GM19239 (cell line): ENCODE results near the gene TUFT1.
"Not testable (repeated sequence)": the region's sequence is repeated elsewhere in the genome, so short reads cannot be mapped to it uniquely, and the experiment has no call there.

Source experiments
- DNase-seq: peaks from one replicate; pipeline ENCODE4 v3.0.0; 2011; ENCODE audit warnings: low spot score; ENCODE audit not compliant: insufficient read length
- FAIRE-seq: peaks from 2 replicates; lab custom pipeline; 2011; peaks lifted over from hg19 to GRCh38; lab: Jason Lieb, UNC

Gene TUFT1

DNA sequence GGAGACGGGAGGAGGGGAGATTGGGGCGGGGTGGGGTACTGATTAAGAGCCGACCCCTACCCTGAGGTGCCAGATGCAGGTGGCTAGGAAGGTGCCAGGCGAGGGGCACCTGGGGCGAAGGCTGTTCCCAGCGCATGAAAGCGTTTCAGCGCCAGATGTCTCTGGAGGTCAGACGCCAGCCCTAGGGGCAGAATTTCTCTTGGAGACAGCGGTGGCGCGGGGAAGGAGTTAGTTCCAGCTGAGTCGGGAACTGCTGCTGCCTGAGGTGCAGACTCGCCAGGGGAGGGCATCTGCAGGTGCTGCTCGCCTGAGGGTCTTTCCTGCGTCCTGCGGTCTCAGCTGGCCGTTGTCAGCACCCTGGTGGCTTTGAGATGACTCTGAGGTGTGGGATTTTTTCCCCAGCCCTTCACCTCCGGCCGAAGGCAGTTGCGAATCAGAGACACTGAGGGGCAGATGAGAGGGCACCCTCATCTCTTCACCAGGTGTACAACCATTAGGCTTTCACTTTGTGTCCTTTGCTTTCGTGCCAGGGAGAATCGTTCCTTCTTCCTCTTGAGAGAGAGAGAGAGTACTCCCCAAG lies 28.4 kb upstream of the TUFT1 start:
- DNase-seq (no peak), FAIRE-seq (no peak)

DNA sequence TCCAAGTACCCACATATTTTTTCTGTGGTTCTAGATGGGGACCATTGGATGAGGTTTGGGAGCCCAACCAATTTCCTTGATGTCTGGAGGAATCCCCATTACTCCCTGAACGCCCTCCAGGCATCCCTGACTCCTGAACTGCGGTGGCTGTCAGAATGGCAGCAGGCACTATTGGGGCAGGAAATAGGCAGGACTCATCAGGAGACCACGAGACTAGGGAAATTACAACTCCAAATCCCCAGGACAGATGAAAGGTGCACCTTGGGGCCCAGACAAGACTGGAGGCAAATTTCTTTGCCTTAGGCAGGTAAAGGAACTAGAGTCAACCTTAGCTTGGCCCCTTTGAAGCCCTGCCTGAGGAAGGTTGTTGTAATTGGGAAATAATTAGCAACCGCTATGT lies 27.8 kb upstream of the TUFT1 start:
- DNase-seq (no peak), FAIRE-seq (no peak)

DNA sequence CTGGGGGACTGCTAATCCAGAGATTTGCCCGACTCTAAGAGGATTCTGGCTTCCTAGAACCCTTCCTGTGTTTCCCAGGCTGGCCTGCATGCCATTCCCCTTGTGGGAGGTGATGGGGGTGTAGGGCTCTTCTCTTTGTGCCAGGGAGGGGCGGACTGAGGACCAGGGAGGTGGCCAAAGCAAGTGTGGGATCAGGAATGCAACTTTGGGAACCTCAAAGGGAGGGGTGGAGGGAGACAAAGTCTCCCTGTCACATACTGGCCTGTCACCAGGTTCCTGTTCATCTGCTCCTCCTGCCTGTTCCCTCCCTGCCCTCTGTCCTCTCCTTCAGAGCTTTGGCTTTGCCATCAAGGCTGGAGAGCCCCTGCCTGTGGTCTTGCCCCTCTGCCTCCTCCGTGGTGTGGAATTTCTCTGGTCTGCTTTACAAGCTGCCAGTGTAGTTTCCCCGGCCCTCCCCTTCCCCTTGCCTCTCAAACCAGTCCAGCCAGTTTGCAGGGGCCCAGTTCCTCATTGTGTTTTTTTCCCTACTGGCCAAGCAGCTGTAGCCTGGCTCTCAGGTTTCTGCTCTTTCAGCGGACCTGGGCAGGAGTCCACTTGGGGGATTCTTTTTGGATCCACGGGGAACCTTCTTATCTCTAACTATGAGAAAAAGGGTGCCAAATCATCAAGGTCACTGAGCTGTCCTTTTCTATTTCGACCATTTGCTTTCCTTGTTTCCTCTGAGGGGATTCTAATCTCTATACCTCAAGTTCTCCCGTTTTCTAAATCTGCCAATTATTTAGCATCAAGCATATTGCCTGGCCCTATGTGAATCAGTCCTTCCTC lies 27.1 kb upstream of the TUFT1 start:
- FAIRE-seq (no peak), DNase-seq (no peak)

DNA sequence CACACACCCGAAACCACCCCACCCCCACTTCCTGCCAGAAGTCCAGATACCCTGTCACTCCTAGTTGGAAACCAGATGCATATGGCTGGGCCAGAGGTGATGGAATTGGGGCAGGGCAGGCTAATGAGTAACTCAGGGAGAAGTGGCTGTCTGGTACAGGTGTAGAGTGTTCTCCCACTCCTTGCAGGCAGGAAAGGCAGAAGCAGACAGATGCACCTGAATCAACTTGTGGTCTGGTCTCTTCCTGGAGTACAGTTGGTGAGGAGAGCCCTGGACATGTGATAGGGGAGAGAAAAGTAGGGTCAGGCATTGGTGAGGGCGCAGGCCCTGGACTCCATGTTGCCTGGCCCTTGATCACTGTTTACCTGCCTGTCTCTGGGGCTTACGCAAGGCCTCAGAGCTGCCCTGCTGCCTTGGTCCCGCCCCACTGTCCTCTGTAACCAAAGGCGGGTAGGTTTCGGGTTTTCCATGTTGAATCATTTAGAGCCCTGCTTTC lies 26.4 kb upstream of the TUFT1 start:
- no peak for DNase-seq
- no peak for FAIRE-seq

DNA sequence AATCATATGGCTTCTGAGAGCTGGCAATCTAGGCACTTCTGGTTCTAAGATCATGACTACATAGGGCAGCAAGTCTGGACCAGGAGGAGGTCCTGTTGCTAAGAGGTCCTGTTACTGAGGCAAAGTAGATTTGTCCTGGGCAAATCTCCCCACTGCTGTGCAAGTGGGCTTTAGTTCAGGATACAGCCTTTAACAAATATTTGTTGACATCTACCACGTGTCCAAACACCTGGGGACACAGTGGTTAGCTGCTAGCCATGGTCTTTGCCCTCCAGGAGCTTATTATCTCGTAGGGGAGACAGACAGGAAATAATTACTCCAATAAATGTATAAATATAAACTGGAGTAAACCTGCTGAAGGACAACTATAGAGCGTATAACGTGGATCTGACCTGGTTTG lies 25.7 kb upstream of the TUFT1 start:
- DNase-seq (no peak), FAIRE-seq (no peak)

DNA sequence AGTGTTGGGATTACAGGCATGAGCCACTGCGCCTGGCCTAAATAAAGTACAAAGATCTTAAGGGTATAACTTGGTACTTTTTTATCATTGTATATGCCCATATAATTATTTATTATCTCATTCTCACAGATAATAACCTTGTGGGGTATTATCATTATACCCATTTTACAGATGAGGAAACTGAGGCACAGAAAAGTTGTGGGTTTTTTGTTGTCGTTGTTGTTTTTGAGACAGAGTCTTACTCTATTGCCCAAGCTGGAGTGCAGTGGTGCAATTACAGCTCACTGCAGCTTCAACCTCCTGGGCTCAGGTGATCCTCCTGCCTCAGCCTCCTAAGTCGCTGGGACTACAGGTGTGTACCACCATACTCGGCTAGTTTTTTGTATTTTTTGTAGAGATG lies 24.8 kb upstream of the TUFT1 start:
- DNase-seq (no peak), FAIRE-seq (no peak)

DNA sequence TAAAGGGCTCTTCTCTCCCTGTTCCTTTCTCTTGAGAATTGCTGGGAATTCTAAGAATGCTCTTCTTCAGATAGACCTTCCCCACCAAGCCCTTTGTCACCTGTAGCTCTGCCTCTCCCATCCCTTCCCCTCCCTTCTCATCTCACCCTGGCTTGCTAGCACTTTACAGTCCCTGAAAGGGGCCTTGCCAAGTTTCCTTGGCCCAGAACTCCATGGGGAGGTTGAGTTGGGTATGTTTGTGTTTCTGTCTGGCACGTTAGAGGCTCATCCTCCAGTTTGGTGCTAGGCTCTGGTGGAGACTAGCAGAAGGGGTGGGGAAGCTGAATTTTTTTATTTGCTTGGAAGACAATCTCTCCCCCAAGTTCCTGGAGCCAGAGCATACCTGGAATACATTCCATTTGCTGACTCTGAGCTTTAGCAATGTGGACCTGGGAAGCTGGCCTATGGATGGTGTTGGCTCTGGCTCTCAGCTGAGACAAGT lies 24.0 kb upstream of the TUFT1 start:
- DNase-seq (no peak), FAIRE-seq (no peak)

DNA sequence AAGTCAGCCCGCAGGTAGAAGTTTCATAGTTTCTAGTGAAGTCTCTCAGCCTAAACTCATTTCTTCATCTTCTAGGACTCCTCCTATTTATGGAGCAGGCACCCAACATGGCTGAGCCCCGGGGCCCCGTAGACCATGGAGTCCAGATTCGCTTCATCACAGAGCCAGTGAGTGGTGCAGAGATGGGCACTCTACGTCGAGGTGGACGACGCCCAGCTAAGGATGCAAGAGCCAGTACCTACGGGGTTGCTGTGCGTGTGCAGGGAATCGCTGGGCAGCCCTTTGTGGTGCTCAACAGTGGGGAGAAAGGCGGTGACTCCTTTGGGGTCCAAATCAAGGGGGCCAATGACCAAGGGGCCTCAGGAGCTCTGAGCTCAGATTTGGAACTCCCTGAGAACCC lies 21.7 kb upstream of the TUFT1 start:
- FAIRE-seq: no peak

DNA sequence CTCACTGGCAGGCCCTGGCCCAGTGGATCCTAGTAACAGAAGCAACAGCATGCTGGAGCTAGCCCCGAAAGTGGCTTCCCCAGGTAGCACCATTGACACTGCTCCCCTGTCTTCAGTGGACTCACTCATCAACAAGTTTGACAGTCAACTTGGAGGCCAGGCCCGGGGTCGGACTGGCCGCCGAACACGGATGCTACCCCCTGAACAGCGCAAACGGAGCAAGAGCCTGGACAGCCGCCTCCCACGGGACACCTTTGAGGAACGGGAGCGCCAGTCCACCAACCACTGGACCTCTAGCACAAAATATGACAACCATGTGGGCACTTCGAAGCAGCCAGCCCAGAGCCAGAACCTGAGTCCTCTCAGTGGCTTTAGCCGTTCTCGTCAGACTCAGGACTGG lies 21.2 kb upstream of the TUFT1 start:
- FAIRE-seq (no peak), DNase-seq (no peak)

More for the DNA sequence above, 21.7 kb upstream of the TUFT1 start:
- DNase-seq: no peak

DNA sequence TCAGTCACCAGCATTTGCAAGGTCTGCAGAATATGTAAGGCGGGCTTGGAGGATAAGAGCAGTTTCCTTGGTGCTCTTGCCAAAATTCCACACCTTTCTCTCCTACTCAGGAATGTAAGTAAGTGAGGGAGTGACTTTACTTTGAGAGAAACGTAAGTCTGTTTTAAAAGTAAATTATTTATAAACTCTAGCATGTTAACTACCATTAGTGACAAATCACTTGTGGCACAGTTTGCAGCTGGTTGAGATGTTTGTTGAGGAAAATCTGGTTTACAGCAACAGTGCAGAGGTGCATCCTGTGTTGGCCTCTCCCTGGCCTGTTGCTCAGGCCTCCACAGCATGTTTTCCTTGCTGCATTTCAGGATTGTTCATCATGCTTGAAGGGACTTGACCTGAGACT lies 20.4 kb upstream of the TUFT1 start:
- no peak for FAIRE-seq

DNA sequence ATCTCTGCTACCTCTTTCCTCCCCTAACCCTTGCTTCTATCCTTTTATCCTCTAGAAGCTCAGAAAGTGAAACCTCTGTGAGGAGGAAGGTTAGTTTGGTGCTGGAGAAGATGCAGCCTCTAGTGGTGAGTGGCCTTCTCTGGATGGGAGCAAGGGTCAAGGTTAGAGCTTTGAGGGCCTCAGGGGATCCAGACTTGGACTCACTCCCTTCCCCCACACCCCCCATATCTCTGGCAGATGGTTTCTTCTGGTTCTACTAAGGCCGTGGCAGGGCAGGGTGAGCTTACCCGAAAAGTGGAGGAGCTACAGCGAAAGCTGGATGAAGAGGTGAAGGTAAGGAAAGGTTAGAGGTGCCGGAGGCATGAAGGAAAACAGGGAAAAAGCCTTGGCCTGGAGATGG lies 19.8 kb upstream of the TUFT1 start:
- no peak for FAIRE-seq
- DNase-seq: no peak

More for the DNA sequence above, 20.4 kb upstream of the TUFT1 start:
- DNase-seq: no peak

DNA sequence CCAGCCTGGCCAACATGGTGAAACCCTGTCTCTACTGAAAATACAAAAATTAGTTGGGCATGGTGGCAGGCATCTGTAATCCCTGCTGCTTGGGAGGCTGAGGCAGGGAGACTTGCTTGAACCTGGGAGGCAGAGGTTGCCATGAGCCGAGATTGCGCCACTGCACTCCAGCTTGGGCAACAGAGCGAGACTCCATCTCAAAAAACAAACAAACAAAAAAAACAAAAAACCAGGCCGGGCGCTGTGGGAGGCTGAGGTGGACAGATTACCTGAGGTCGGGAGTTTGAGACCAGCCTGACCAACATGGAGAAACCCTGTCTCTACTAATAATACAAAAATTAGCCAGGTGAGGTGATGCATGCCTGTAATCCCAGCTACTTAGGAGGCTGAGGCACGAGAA lies 17.7 kb upstream of the TUFT1 start:
- not testable (repeated sequence) for DNase-seq, FAIRE-seq

DNA sequence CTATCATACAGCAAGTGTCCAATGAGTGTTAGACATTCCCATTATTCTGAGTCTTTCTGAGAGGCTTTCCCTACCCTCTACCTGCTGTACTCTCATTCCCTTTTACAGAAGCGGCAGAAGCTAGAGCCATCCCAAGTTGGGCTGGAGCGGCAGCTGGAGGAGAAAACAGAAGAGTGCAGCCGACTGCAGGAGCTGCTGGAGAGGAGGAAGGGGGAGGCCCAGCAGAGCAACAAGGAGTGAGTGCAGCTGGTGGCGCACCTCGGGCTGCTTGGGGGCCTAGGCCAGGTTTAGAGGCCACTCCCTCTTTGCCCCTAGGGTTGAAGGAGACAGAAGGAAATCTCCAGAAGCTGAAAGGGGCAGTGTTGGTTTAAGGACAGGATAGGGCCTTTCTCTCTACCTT lies 16.8 kb upstream of the TUFT1 start:
- FAIRE-seq (no peak), DNase-seq (no peak)

DNA sequence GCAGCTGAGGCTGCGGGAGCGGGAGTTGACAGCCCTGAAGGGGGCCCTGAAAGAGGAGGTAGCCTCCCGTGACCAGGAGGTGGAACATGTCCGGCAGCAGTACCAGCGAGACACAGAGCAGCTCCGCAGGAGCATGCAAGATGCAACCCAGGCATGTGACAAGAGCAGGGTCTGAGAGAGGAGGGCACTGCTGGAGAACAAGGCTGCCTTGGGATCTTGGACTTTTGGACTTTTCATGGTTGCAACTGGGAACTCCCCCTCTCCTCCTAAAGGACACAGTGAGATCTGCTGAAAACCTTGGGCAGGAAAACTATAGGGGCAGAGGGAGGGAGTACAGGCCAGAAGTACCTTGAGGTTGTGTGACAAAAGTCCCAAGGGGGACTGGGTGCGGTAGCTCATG lies 15.4 kb upstream of the TUFT1 start:
- FAIRE-seq (no peak), DNase-seq (no peak)

DNA sequence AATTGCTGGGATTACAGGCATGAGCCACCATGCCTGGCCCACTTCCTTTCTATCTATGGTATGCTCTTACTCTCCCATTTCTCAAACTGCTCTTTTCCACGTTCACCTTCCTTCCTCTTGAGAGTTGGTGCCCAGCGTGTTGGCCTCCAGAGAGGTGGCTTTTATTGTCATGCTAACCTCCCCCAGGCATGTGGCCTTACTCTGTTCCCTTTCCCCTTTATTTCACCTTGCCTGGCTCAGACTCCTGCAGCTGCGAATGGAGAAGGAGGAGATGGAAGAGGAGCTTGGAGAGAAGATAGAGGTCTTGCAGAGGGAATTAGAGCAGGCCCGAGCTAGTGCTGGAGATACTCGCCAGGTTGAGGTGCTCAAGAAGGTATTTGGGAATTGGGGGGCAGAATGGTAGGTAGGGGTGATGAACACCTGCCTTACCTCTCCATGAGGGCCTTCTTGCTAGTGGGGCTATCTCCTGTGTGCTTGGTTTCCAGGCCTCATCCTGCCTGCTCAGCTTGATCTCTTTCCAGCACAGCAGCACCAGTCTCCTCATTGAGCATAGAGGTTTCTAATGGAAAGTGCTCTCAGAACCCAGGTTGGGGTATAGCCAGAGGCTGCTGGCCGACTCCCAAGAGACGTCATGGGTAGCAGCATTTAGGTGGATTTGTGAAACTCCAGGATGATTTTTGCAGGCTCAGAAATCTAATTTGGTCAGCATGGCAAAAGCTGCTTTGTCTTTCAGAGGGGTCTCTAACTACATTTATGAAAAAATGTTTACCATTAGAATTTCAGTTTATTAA lies 13.2 kb upstream of the TUFT1 start:
- no peak for DNase-seq
- FAIRE-seq: no peak

DNA sequence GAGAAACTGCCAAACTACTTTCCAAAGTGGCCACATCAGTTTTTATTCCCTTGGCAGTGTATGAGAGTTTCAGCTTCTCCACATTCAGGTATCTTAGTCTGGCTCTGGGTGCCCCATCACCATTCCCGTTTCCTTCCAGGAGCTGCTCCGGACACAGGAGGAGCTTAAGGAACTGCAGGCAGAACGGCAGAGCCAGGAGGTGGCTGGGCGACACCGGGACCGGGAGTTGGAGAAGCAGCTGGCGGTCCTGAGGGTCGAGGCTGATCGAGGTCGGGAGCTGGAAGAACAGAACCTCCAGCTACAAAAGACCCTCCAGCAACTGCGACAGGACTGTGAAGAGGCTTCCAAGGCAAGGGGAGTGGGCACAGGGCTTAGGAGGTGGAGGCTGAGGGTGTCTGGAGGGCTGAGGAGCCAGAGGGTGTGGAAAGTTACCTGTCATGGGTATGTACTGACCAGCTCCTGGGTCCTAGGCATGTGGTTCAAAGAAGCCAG lies 10.9 kb upstream of the TUFT1 start:
- DNase-seq (no peak), FAIRE-seq (no peak)

DNA sequence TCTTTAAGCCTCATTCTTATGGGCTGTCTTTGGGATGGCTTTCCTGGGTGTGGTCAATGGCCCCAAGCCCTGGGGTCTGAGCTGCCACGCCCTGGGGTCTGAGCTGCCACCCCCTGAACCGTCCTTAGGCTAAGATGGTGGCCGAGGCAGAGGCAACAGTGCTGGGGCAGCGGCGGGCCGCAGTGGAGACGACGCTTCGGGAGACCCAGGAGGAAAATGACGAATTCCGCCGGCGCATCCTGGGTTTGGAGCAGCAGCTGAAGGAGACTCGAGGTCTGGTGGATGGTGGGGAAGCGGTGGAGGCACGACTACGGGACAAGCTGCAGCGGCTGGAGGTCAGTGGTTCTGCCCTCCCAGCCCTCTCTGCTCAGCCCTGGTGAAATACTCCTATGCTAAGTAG lies 10.3 kb upstream of the TUFT1 start:
- no peak for DNase-seq
- FAIRE-seq: no peak

DNA sequence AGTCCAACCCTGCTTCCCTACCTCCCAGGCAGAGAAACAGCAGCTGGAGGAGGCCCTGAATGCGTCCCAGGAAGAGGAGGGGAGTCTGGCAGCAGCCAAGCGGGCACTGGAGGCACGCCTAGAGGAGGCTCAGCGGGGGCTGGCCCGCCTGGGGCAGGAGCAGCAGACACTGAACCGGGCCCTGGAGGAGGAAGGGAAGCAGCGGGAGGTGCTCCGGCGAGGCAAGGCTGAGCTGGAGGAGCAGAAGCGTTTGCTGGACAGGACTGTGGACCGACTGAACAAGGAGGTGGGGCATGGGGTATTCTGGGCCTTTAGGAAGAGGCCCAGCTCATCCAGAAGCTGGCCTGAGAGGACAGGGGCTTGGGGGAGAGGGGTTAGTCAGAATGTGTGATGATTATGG lies 9.6 kb upstream of the TUFT1 start:
- FAIRE-seq (no peak), DNase-seq (no peak)

DNA sequence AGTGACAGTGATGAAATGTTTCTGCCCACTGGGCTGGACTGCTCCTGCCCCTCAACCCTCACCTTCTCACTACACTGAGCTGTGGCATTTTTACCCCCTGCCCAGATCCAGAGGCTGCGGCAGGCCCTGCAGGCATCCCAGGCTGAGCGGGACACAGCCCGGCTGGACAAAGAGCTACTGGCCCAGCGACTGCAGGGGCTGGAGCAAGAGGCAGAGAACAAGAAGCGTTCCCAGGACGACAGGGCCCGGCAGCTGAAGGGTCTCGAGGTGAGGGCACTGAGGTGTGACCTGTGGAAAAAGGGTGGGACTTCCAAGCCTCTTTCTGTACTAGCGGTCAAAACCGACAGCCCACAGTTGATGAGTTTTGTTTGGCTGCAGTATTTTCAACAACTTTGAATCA lies 6.2 kb upstream of the TUFT1 start:
- FAIRE-seq (no peak), DNase-seq (no peak)

DNA sequence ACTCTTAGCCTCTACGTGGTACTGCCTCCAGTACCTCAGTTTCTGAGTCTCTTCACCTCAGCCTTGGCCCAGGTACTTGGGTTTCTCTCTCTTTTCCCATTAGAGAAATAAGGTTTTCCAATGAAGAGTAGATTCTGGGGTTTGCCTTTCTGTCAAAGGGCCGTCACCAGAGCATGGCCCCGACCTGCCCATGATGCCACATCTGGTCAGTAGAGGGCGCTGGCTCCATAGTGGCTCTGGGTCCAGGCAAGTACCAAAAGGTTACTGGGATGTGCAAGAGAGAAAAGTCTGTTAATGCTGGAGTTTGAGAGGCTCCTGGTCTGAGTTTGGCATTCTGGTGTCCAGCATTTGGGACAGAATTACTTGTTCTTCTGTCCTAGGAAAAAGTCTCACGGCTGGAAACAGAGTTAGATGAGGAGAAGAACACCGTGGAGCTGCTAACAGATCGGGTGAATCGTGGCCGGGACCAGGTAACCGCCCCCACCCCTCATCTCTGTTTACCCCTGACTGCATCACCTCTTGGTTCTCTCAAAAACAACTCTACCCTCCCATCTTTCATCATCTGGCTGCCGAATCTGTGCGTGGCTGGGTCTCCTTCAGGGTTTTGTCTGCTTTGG lies 5.3 kb upstream of the TUFT1 start:
- DNase-seq (peak; percentile 63), FAIRE-seq (peak; percentile 64)
